ENCODE data around the gene TFAM.

- TF ChIP-seq CTCF (conservative IDR thresholded peaks at IDR 0.05) (no peak), ZFX (IDR thresholded peaks at IDR 0.05) (no peak)
Observed at GRCh38 chr10:58444321-58444720, 59.1 kb downstream of the TFAM start.

All from C4-2B (cell line).